Activated naive CD4-positive, alpha-beta T cell treated with anti-CD3 and anti-CD28 coated beads, Interleukin-2, amount 50 U/mL, for 72 hours (primary cell): ENCODE data around the gene TFF2. TPM values are rescaled to one million over a fixed set of nuclear protein-coding genes. Genes with fewer than 3 reads are reported as not detected.

Experiments used
- ATAC-seq, 2 donors: fragments of 150-1000 bp; cut with Tn5 transposase; 2 replicates each; pipeline ENCODE4 v1.10.0; 2021; ENCODE audit warnings: mild to moderate bottlenecking in 2 of 2, moderate library complexity in 2 of 2
- DNase-seq, 2 donors: peaks; one replicate each; pipeline ENCODE4 v3.0.0; 2021 to 2022; ENCODE audit warnings: low spot score in 2 of 2
- H3K27ac Mint-ChIP-seq, 2 donors: one replicate each; pipeline ENCODE4 v1.8.0; 2022; ENCODE audit warnings: mild to moderate bottlenecking in 2 of 2, mixed read lengths in 2 of 2
- H3K36me3 Mint-ChIP-seq, 2 donors: one replicate each; pipeline ENCODE4 v1.8.0; 2022; ENCODE audit warnings: mixed read lengths in 2 of 2
- H3K9me3 Mint-ChIP-seq, 2 donors: one replicate each; pipeline ENCODE4 v1.8.0; 2022; ENCODE audit warnings: mixed read lengths in 2 of 2
- total RNA-seq, 2 donors: library from RNA; stranded (reverse); gene quantifications; one replicate each; pipeline ENCODE4 v1.2.3, GENCODE V29; 2022

The TFF2 gene
- total RNA-seq, 2 donors from 2014 or later: not detected

DNA sequence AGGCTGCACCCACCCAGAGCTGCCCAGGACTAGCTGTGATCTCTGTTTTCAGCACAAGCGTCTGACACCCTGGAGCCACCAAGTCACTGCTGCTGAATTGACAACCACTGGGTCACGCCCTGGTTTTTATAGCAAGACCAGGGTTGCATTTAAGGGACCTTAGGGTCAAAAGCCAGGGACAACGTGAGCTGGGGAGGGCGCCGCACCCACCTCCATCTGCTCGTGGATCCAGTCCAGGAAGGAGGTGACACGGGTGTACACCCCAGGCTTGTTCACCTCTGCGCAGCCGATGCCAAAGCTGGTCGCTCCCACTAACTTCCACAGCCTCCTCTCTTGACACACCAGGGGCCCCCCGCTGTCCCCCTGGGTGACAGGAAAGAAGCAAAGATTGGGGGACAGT lies 24.7 kb upstream of the TFF2 start:
- peaks cover 0 to 17% of the 10 kb centered on the region in 2 donors for H3K36me3 Mint-ChIP-seq
- ATAC-seq (no peak), DNase-seq (no peak)
- H3K27ac Mint-ChIP-seq: peak overlapping the region; percentile 36 to 79
- H3K9me3 Mint-ChIP-seq: no peaks in the 10 kb centered on the region

DNA sequence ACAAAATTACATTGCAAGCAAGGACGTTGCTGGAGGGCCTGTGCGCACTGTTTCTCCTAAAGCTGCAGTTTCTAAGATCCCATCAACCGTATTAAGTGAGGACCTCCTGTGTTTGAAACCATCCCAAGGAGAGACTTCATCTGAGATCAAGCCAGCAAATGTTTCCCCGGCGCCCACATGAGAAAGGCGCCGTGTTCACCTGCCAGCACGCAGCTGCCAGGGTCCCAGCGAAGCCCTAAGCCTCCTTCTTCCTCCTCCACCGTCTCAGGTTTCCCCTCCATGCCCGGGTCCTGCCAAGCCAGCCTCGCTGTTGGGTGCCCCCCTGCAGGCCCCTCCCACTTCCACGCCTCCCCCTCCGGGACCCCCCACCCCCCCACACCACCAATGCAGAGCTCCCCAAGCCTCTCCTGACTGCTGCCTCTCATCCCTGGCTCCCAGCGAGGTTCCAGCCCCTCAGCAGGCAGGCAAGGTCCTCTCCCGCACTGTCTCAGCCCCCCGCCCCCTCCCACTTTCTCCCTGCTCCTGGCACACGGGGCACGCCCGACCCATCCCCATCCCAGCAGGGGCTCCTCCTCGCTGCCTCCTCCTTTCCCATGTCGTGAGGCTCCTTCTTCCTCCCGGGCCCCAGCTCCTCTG lies 24.2 kb upstream of the TFF2 start:
- Mint-ChIP-seq H3K36me3 (peaks cover 0 to 17% of the 10 kb centered on the region in 2 donors), H3K27ac (peak overlapping the region; percentile 36 to 79), H3K9me3 (no peaks in the 10 kb centered on the region)
- ATAC-seq (peak in 1 of 2 donors; percentile 23), DNase-seq (no peak)

DNA sequence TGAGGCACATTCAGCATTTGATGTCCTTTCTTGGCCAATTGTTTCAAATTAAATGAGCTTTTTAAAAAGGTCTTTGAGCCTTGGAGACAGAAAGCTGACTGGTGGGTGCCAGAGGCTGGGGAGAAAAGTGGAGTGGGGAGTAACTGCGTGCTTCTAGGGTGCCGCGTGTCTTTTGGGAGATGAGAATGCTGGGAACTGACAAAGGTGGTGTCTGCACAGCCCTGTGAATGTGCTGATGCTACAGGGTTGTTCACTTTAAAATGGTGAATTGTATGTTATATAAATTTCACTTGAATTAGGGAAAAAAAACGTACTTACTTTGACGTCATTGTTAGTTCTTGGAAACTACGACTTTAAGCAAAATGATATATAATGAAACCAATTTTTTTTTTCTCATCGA lies 23.7 kb upstream of the TFF2 start:
- Mint-ChIP-seq H3K36me3 (peaks cover 0 to 17% of the 10 kb centered on the region in 2 donors), H3K9me3 (no peaks in the 10 kb centered on the region), H3K27ac (peak overlapping the region in 1 of 2 donors; percentile 79)
- peak in 1 of 2 donors; percentile 24 for ATAC-seq
- DNase-seq: no peak

DNA sequence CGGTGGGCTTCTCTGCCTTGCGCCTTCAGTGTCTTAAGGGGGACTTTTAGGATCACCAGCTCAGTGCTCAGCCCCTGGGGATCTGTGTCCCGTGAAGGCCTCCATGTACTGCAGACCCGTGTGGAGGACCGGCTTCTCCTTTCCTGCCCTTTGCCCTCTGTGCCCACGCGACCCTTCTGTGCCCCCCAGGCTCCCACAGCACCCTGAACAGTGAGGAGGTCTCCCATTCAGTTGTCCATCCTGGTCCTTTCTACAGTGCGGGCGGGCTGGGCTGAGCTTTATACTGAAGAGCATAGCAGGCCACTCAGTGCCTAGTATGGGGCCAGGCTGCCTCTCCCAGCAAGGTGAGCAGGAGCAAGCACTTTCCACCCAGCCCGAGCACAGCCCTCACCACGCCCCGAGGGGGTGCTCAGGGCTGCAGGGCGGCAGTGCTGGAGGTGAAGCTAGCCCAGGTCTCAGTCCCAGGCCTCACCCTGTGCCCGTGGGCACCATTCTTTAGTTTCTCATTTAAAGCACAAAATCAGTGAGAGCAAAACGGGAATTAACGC lies 23.2 kb upstream of the TFF2 start:
- ATAC-seq (no peak), DNase-seq (no peak)
- H3K9me3 Mint-ChIP-seq: no peaks in the 10 kb centered on the region
- peaks cover 0 to 17% of the 10 kb centered on the region in 2 donors for H3K36me3 Mint-ChIP-seq
- H3K27ac Mint-ChIP-seq: peak overlapping the region in 1 of 2 donors; percentile 79

DNA sequence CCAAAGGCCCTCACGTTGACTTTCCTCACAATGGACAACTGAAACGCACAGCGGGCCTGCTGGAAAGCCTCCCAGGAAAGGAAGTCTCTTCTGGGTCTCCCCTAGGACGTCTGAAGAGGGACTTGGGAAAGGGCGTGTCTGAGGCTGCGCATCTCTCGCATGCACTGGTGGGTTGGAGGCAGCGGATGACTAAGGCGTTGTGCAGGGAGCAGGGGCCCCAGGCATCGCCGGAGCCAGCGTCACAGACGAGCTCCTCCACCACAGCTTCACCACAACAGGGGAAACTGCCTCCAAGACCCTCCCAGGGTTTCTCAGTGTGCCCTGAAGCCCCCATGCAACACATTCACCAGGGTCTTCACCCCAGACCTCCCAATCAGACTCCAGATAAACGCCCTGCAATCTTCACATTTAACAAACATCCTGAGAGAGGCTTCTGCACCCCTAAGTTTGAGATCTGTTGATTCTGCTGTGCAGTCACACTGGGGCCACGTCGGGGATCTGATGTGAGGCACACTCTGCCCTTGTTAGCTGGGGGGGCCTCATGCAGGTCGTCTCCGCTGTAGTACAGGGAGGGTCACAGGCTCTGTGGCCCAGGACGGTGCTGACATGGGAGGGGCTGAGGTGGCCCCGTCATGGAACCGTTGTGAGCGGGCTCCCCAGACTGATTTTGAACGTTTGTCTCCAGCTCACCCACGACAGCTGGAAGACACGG lies 22.6 kb upstream of the TFF2 start:
- ATAC-seq (peak; percentile 47 to 65), DNase-seq (no peak)
- no peaks in the 10 kb centered on the region for H3K9me3 Mint-ChIP-seq
- peaks cover 0 to 17% of the 10 kb centered on the region in 2 donors for H3K36me3 Mint-ChIP-seq
- H3K27ac Mint-ChIP-seq: peak overlapping the region; percentile 40 to 79

DNA sequence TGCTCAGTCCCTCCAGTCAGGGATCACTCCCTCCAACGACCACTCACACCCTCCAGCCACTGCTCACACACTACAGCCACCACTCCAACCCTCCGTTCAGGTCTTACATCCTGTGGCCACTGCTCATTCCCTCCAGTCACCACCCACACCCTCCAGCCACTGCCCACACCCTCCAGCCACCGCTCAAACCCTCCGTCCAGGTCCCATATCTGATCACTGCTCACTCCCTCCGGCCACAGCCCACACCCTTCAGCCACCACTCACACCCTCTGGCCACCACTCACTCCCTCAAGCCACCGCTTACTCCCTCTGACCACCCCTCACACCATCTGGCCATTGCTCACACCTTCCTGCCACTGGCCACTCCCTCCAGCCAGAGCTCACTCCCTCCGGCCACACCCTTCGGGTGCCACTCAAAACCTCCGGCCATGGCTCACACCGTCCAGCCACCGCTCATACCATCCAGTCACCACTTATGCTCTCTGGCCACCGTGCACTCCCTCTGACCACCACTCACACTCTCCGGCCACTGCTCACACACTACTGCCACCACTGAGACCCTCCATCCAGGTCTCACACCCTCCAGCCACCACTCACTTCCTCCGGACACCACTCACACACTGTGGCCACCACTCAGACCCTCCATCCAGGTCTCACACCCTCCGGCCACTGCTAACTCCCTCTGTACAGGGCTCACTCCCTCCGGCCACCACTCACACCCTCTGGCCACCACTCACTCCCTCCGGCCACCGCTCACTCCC lies 20.3 kb upstream of the TFF2 start:
- H3K27ac Mint-ChIP-seq: peak overlapping the region; percentile 79 to 87
- peaks cover 0 to 8% of the 10 kb centered on the region in 2 donors for H3K36me3 Mint-ChIP-seq
- no peaks in the 10 kb centered on the region for H3K9me3 Mint-ChIP-seq
- DNase-seq: no peak
- no peak for ATAC-seq

DNA sequence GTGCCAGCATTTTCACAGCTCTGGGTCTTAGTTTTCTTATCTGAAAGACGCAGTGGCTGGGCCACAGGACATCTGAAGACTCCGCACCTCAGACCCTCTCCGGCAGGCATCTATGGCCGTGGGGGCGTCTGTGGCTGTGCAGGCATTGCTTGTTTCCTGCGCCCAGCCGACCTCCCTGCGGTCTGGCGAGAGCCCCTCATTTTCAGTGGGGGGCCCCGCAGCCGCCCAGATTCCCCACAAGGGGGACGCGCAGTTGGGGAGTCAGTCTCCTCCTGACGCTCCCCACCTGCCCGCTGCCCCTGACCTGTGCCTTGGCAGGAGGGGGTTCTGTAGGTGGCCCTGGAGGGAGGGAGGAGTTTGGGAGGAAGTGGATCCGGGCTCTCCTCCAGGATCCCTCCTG lies 19.0 kb upstream of the TFF2 start:
- no peak for ATAC-seq
- Mint-ChIP-seq H3K27ac (peak overlapping the region in 1 of 2 donors; percentile 79), H3K9me3 (no peaks in the 10 kb centered on the region), H3K36me3 (peaks cover 0 to 8% of the 10 kb centered on the region in 2 donors)
- DNase-seq: no peak

DNA sequence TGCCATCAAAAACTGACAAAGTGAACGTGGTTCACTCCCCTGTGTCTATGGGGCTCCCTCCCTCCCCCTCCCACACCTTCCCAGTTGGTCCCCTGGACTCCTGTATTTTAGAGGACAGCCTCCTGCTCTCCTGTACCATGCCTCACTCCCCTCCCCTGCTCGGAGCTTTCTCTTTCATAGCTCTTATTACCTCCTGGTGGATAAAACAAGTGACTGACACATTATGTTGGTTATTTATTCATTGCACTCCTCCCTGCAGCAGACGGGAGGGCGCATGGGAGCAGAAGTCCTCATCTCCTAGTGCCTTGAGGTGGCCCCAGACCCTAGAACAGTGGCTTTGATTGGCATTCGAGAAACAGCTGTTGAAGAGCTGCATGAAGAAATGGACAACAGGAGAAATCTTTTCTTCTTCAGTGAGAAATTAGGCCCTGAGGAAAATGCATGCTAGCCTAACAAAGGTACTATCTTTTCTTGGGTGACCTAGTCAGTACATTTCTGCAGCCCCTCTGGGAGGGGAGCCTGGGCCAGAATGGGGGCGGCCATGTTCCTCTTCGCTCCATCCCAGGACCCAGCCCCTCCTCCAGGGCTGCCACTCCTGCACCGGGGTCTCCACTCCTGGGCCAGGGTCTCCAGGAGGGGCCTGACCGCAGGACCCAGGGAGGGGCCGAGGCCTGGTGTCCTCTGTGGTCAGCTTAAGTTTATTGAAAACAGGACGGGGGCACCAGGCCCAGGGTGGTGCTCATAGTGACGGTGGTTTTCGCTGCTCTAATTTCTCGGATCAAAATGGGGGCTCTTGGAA lies 16.8 kb upstream of the TFF2 start:
- no peak for DNase-seq
- peaks cover 0 to 8% of the 10 kb centered on the region in 2 donors for H3K36me3 Mint-ChIP-seq

DNA sequence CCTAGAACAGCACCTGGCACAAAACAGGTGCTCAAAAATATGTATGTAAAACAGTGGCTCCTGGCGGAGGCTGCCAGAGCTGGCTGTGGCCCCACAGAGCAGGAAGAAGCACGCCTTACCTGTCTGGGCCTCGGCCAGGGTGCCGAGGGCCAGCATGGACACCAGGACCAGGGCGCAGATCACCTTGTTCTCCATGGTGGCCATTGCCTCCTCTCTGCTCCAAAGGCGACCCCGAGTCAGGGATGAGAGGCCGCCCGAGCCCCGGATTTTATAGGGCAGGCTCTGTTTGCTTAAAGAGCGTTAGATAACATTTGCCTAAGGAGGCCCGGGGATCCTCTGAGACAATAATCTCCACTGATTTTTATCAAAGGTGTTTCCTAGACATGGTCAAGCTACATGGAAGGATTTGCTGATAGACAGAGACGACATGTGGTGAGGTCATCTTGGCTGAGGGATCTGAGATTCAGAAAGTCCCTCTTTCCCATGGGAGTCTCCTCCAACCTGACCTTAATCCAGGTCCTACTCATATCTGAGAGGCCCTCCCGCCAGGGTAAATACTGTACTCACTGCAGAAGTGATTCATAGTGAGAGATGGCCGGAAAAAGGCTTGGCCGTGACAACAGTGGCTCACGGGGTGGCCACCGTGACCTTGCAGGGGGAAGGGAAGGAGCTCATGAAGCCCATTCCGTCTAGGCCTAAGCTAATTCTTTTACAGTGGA lies 15.7 kb upstream of the TFF2 start, which contains the start of gene TFF1:
Gene TFF1 (minus strand): TSS at position 244 of the 719 bp plus-strand sequence. CDS start 40 bp downstream, at position 204.
- DNase-seq: no peak
- no peaks in the 10 kb centered on the region for H3K9me3 Mint-ChIP-seq
- H3K27ac Mint-ChIP-seq: peak within 1 kb of the TSS in 1 of 2 donors; percentile 87
- no peak for ATAC-seq
- peaks cover 0 to under 1% of the 10 kb centered on the region in 2 donors for H3K36me3 Mint-ChIP-seq

More for the DNA sequence above, 16.8 kb upstream of the TFF2 start:
- no peaks in the 10 kb centered on the region for H3K9me3 Mint-ChIP-seq
- ATAC-seq: no peak
- peak overlapping the region in 1 of 2 donors; percentile 87 for H3K27ac Mint-ChIP-seq

DNA sequence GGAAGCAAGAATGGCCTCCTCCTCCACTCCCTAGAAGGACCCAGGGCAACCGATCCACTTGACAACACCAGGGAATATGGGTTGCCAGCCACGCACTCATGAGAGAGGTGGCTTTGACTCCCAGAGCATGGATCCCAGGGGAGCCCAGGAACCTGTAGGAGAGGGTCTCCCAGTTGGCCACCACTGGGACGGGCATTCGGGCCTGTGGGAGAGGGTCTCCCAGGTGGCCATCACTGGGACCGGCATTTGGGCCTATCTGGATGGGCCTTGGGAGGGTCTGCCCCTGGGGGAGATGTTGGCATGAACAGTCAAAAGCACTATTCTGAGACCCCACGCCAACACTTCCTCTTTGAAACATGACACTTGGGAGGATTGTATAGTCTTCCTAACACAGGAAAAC lies 15.0 kb upstream of the TFF2 start:
- Mint-ChIP-seq H3K27ac (no peak overlapping the region), H3K36me3 (no peaks in the 10 kb centered on the region), H3K9me3 (no peaks in the 10 kb centered on the region)
- ATAC-seq (no peak), DNase-seq (no peak)

DNA sequence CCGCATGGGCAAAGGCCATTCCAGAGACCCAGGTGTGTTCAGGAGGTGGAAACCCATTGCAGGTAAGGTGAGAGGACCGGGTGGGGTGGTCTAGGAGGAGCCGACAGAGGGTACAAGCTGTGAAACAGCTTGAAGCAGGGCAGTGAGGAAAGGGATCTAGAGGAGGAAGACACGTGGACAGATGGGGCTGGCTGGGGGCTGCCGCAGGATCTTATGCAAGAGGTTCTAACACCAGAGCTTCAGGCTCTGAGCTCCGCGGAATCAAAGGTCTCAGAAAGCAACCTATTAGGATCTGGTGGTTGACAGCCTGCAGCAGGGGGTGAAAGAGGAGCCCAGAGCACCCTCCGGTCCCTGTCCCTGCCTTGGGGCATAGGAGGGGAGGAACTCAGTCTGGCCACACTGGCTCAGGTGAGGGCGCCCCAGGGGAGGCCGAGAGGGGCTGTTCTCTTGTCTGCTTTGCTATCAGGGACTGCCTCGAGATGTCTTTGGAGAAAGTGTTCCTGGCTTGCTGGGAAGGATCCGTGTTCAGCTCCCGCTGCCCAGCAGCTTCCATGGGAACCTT lies 13.6 kb upstream of the TFF2 start:
- no peaks in the 10 kb centered on the region for H3K36me3 Mint-ChIP-seq
- no peak overlapping the region for H3K27ac Mint-ChIP-seq
- no peaks in the 10 kb centered on the region for H3K9me3 Mint-ChIP-seq
- ATAC-seq (no peak), DNase-seq (no peak)

DNA sequence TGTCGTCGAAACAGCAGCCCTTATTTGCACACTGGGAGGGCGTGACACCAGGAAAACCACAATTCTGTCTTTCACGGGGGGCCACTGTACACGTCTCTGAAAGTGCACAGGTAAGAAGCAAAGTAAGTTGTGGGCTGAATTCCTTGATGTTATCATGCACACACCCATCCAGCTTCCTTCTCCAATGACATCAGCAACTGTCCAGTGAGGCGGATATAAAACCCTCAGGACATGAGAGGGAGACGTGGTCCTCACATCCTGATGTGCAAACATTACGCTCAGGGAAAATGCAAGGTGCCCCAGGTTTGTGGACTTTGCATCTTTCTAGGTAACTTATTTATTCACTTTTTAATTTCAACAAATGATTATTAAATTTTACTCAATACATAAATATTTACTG lies 12.5 kb upstream of the TFF2 start:
- no peak for DNase-seq
- no peaks in the 10 kb centered on the region for H3K9me3 Mint-ChIP-seq
- ATAC-seq: no peak
- H3K36me3 Mint-ChIP-seq: no peaks in the 10 kb centered on the region
- H3K27ac Mint-ChIP-seq: no peak overlapping the region

DNA sequence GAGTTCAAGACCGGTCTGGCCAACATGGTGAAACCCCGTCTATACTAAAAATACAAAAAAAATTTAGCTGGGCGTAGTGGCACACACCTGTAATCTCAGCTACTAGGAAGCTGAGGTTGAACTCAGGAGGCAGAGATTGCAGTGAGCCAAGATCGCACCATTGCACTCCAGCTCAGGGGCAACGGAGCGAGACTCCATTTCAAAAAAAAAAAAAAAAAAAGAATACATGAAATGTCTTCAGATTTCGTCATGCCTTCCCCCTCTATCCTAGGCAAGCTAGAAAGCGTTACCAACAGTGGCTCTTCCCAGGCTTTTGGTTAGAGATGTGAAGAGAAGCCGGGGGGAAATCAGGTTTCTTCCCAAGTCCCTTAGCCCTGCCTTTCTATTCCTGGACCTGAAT lies 11.9 kb upstream of the TFF2 start:
- DNase-seq (no peak), ATAC-seq (no peak)
- Mint-ChIP-seq H3K27ac (no peak overlapping the region), H3K9me3 (no peaks in the 10 kb centered on the region), H3K36me3 (no peaks in the 10 kb centered on the region)

DNA sequence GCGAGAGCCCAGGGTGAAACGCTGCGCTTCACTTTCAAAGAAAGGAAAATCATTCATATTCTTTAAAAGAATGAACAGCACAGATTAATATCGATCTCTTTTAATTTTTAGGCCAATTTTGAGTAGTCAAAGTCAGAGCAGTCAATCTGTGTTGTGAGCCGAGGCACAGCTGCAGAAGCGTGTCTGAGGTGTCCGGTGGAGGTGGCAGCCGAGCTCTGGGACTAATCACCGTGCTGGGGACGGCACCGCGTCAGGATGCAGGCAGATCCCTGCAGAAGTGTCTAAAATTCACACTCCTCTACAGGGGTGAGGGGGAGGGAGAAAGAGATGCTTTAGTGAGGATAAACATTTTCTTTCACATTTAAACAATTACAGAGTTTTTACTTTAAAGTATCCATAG lies 11.4 kb upstream of the TFF2 start:
- H3K36me3 Mint-ChIP-seq: no peaks in the 10 kb centered on the region

DNA sequence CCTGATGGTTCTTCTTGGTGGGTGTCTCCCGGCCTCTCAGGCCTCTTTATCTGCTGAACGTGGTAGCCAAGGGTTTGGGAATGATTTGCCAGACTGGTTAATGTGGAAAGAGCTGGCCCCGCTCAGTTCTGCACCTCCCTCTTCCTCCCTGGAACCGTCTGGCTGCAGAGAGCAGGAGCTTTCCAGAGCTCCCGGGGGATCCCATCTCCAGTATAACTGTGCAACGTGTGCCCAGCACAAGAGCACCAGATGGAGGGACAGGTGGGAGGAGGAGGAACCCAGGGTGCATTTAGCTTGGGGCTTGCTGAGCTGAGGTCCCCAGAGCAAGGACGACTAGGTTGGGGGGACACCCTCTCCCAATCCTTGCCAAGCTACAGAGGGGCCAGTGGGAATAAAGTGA lies 10.5 kb upstream of the TFF2 start:
- no peak for DNase-seq
- no peak for ATAC-seq
- Mint-ChIP-seq H3K9me3 (peaks cover 0 to 9% of the 10 kb centered on the region in 2 donors), H3K27ac (no peak overlapping the region), H3K36me3 (no peaks in the 10 kb centered on the region)

More for the DNA sequence above, 11.4 kb upstream of the TFF2 start:
- ATAC-seq (no peak), DNase-seq (no peak)
- H3K9me3 Mint-ChIP-seq: peaks cover 0 to 4% of the 10 kb centered on the region in 2 donors
- no peak overlapping the region for H3K27ac Mint-ChIP-seq
